ENCODE measurements around the gene TMEM168. TPM values are rescaled to one million over a fixed set of nuclear protein-coding genes. Genes with fewer than 3 reads are reported as not detected.
"Not testable (repeated sequence)": the region's sequence is repeated elsewhere in the genome, so short reads cannot be mapped to it uniquely, and the experiment has no call there.

Gene TMEM168
- total RNA-seq: 10 to 100 TPM; 27.0 to 58.2 TPM
- 10 to 100 TPM in 1 of 2 donors, 1 to 10 TPM in 1; 7.8 to 12.3 TPM for polyA plus RNA-seq
- long read RNA-seq, donor 1, full-length matches to known transcripts: 17 of 33 reads
- long read RNA-seq, donor 1, partial matches to known transcripts: 16 of 33 reads
- long read RNA-seq, donor 1, other reads (novel, unspliced or antisense): 0 of 33 reads
- long read RNA-seq, donor 2, full-length matches to known transcripts: 3 of 3 reads
- long read RNA-seq, donor 2, partial matches to known transcripts: 0 of 3 reads
- long read RNA-seq, donor 2, other reads (novel, unspliced or antisense): 0 of 3 reads
- long read RNA-seq, donor 3, full-length matches to known transcripts: 4 of 4 reads
- long read RNA-seq, donor 3, partial matches to known transcripts: 0 of 4 reads
- long read RNA-seq, donor 3, other reads (novel, unspliced or antisense): 0 of 4 reads
- long read RNA-seq, donor 4, partial matches to known transcripts: 5 of 5 reads
- long read RNA-seq, donor 4, other reads (novel, unspliced or antisense): 0 of 5 reads
- long read RNA-seq, donor 5, full-length matches to known transcripts: 7 of 18 reads
- long read RNA-seq, donor 5, partial matches to known transcripts: 11 of 18 reads
- long read RNA-seq, donor 5, other reads (novel, unspliced or antisense): 0 of 18 reads

GRCh38 chr7:112789817-112790585, at the start of gene TMEM168:
TMEM168 (minus strand) TSS chr7:112790393; CDS start chr7:112784825, 5,568 bp downstream.
- ATAC-seq (ENCODE audit: insufficient read depth, low FRiP score): peak; percentile 92
- WGBS, 2 donors: 0 to 1% methylated on average over 66 to 67 of the region's 67 CpGs
- peaks cover 0 to 12% (median 7%) of the 10 kb centered on the region in 5 donors for H3K4me1 ChIP-seq (ENCODE audit: control insufficient read depth in 5 of 5, insufficient read depth in 5 of 5, low read length in 5 of 5)
- peak within 1 kb of the TSS; percentile 95 to 97 for H3K9ac ChIP-seq (ENCODE audit: insufficient read depth in 1 of 2, low read length in 2 of 2)
- H3K27ac ChIP-seq (ENCODE audit: low read depth in 1 of 2, low read length in 1 of 2): peak within 1 kb of the TSS; percentile 82 to 95
- H3K27me3 ChIP-seq (ENCODE audit: control insufficient read depth in 3 of 3, insufficient read depth in 3 of 3, low read length in 2 of 3): no peaks in the 10 kb centered on the region
- DNase-seq: peak; percentile 84 to 94 (median 91)
- no peaks in the 10 kb centered on the region for H3K9me3 ChIP-seq (ENCODE audit: control insufficient read depth in 4 of 4, insufficient read depth in 3 of 4, low read length in 3 of 4)
- peak within 1 kb of the TSS; percentile 80 for H3K4me3 ChIP-seq
- TF ChIP-seq, protein P1, sequence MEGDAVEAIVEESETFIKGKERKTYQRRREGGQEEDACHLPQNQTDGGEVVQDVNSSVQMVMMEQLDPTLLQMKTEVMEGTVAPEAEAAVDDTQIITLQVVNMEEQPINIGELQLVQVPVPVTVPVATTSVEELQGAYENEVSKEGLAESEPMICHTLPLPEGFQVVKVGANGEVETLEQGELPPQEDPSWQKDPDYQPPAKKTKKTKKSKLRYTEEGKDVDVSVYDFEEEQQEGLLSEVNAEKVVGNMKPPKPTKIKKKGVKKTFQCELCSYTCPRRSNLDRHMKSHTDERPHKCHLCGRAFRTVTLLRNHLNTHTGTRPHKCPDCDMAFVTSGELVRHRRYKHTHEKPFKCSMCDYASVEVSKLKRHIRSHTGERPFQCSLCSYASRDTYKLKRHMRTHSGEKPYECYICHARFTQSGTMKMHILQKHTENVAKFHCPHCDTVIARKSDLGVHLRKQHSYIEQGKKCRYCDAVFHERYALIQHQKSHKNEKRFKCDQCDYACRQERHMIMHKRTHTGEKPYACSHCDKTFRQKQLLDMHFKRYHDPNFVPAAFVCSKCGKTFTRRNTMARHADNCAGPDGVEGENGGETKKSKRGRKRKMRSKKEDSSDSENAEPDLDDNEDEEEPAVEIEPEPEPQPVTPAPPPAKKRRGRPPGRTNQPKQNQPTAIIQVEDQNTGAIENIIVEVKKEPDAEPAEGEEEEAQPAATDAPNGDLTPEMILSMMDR (IDR thresholded peaks at IDR 0.05; ENCODE audit: control extremely low read depth, extremely low read depth): no peak
- peaks cover 0 to 6% (median 0%) of the 10 kb centered on the region in 4 donors for H3K36me3 ChIP-seq (ENCODE audit: control insufficient read depth in 4 of 4, insufficient read depth in 4 of 4, low read length in 4 of 4)

DNA sequence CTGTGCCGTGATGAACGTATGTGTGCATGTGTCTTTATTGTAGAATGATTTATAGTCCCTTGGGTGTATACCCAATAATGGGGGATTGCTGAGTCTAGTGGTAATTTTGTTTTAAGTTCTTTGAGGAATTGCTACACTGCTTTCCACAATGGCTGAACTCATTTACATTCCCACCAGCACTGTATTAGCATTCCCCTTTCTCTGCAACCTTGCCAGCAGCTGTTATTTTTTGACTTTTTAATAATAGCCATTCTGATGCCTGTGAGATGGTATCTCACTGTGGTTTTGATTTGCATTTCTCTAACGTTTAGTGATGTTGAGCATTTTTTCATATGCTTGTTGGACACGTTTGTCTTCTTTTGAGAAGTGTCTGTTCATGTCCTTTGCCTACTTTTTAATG, 45.7 kb upstream of the TMEM168 start:
- 85 to 90% methylated on average over 4 of the region's 4 CpGs for whole genome bisulfite sequencing, 2 donors
- H3K36me3 ChIP-seq (ENCODE audit: control insufficient read depth in 4 of 4, insufficient read depth in 4 of 4, low read length in 4 of 4); H3K27me3 ChIP-seq (ENCODE audit: control insufficient read depth in 3 of 3, insufficient read depth in 3 of 3, low read length in 2 of 3); DNase-seq; H3K9me3 ChIP-seq (ENCODE audit: control insufficient read depth in 4 of 4, insufficient read depth in 3 of 4, low read length in 3 of 4); H3K4me1 ChIP-seq (ENCODE audit: control insufficient read depth in 5 of 5, insufficient read depth in 5 of 5, low read length in 5 of 5); H3K4me3 ChIP-seq; H3K9ac ChIP-seq (ENCODE audit: insufficient read depth in 1 of 2, low read length in 2 of 2); ATAC-seq (ENCODE audit: insufficient read depth, low FRiP score); H3K27ac ChIP-seq (ENCODE audit: low read depth in 1 of 2, low read length in 1 of 2): not testable (repeated sequence)

- H3K9me3 ChIP-seq (ENCODE audit: control insufficient read depth in 4 of 4, insufficient read depth in 3 of 4, low read length in 3 of 4): no peaks in the 10 kb centered on the region
- TF ChIP-seq, protein P1 (IDR thresholded peaks at IDR 0.05; ENCODE audit: control extremely low read depth, extremely low read depth): no peak
- 95 to 96% methylated on average over 3 of the region's 3 CpGs for WGBS, 2 donors
- no peak overlapping the region for H3K27ac ChIP-seq (ENCODE audit: low read depth in 1 of 2, low read length in 1 of 2)
- ATAC-seq (ENCODE audit: insufficient read depth, low FRiP score) (no peak), DNase-seq (peak in 1 of 3 donors; percentile 13)
- no peaks in the 10 kb centered on the region for H3K4me1 ChIP-seq (ENCODE audit: control insufficient read depth in 5 of 5, insufficient read depth in 5 of 5, low read length in 5 of 5)
- no peaks in the 10 kb centered on the region for H3K27me3 ChIP-seq (ENCODE audit: control insufficient read depth in 3 of 3, insufficient read depth in 3 of 3, low read length in 2 of 3)
- H3K36me3 ChIP-seq (ENCODE audit: control insufficient read depth in 4 of 4, insufficient read depth in 4 of 4, low read length in 4 of 4): peaks cover 1 to 24% (median 12%) of the 10 kb centered on the region in 4 donors
- H3K4me3 ChIP-seq: no peak overlapping the region
- H3K9ac ChIP-seq (ENCODE audit: insufficient read depth in 1 of 2, low read length in 2 of 2): no peak overlapping the region
Measured at GRCh38 chr7:112833082-112833481, 42.9 kb upstream of the TMEM168 start.

Data from lung (tissue), 16 donors.